Liver (tissue), 3 donors: ENCODE measurements around the gene NAPA.

Experiments used
- EGR1 ChIP-seq, 2 donors: IDR thresholded peaks; 2 replicates each; pipeline ENCODE4 v1.6.1; 2016 to 2018; ENCODE audit warnings: antibody characterized with exemption in 2 of 2, low read depth in 2 of 2
- RAD21 ChIP-seq, 2 donors: IDR thresholded peaks; 2 replicates each; pipeline ENCODE4 v1.6.1; 2016; ENCODE audit warnings: antibody characterized with exemption in 2 of 2, mild to moderate bottlenecking in 2 of 2
- SP1 ChIP-seq: IDR thresholded peaks from 2 replicates; pipeline ENCODE4 v1.6.1; 2018; ENCODE audit warnings: antibody characterized with exemption, mild to moderate bottlenecking
- TF ChIP-seq, protein P1 (sequence below): fragments of 150-350 bp; IDR thresholded peaks from 2 replicates; pipeline ENCODE4 v1.5.1; 2017; ENCODE audit warnings: improper control_type of control experiment, low read depth, low read length; ENCODE audit not compliant: missing input control
- TF ChIP-seq, protein P2 (sequence below): IDR thresholded peaks from 2 replicates; pipeline ENCODE4 v1.6.1; 2016; ENCODE audit warnings: antibody characterized with exemption, mild to moderate bottlenecking
- donor health status: healthy.
- donor health status: healthy.

DNA sequence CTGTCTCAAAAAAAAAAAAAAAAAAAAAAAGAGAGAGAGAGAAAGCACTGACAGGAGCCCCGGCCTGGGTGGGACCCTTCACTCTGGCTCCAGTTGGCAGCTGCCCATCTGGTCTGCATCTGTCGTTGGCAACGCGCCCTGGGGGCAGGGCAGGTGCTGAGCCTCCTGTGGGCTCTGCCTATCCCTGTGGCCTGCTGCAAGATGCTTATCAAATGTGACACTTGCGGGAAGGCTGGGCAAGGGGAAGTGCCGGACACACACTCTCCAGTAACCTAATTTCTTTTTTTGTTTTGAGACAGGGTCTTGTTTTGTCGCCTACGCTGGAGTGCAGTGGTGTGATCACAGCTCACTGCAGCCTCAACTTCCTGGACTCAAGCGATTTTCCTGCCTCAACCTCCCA is 20.1 kb downstream of the NAPA start:
- TF ChIP-seq, protein P1, sequence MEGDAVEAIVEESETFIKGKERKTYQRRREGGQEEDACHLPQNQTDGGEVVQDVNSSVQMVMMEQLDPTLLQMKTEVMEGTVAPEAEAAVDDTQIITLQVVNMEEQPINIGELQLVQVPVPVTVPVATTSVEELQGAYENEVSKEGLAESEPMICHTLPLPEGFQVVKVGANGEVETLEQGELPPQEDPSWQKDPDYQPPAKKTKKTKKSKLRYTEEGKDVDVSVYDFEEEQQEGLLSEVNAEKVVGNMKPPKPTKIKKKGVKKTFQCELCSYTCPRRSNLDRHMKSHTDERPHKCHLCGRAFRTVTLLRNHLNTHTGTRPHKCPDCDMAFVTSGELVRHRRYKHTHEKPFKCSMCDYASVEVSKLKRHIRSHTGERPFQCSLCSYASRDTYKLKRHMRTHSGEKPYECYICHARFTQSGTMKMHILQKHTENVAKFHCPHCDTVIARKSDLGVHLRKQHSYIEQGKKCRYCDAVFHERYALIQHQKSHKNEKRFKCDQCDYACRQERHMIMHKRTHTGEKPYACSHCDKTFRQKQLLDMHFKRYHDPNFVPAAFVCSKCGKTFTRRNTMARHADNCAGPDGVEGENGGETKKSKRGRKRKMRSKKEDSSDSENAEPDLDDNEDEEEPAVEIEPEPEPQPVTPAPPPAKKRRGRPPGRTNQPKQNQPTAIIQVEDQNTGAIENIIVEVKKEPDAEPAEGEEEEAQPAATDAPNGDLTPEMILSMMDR: no peak
- TF ChIP-seq SP1 (no peak), EGR1 (IDR thresholded peaks at IDR 0.05; ENCODE audit: low read depth in 2 of 2) (no peak), RAD21 (IDR thresholded peaks at IDR 0.05) (no peak)
- TF ChIP-seq, protein P2, sequence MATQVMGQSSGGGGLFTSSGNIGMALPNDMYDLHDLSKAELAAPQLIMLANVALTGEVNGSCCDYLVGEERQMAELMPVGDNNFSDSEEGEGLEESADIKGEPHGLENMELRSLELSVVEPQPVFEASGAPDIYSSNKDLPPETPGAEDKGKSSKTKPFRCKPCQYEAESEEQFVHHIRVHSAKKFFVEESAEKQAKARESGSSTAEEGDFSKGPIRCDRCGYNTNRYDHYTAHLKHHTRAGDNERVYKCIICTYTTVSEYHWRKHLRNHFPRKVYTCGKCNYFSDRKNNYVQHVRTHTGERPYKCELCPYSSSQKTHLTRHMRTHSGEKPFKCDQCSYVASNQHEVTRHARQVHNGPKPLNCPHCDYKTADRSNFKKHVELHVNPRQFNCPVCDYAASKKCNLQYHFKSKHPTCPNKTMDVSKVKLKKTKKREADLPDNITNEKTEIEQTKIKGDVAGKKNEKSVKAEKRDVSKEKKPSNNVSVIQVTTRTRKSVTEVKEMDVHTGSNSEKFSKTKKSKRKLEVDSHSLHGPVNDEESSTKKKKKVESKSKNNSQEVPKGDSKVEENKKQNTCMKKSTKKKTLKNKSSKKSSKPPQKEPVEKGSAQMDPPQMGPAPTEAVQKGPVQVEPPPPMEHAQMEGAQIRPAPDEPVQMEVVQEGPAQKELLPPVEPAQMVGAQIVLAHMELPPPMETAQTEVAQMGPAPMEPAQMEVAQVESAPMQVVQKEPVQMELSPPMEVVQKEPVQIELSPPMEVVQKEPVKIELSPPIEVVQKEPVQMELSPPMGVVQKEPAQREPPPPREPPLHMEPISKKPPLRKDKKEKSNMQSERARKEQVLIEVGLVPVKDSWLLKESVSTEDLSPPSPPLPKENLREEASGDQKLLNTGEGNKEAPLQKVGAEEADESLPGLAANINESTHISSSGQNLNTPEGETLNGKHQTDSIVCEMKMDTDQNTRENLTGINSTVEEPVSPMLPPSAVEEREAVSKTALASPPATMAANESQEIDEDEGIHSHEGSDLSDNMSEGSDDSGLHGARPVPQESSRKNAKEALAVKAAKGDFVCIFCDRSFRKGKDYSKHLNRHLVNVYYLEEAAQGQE: no peak
